ENCODE data around the gene ASTN2.

DNA sequence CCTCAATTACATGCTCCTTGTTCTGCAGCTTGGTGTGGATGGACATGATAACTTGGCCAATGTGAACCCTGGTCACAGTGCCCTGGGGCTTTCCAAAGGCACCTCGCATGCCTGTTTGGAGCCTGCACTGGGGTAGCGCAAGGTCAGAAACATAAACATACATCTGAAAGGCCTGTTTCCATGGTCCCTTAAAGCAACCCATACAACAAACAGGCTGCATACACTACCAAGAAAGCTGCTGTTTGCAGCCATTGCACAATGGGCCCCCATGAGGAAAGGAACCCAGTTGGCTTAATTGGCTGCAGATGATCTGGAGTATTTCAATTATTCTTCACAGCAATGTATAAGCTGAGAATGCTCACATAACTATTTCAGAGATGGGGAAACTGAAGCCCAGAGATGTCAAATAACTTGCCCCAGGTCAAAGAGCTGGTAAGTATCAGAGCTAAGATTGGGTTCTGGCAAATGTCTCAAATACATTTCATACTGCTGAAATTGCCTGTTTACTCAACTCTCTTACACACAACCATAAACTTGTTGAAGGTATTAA, 233.9 kb downstream of the ASTN2 start:
- TF ChIP-seq KAT2A (conservative IDR thresholded peaks at IDR 0.05; ENCODE audit: control insufficient read depth, low read depth, low read length) (no peak), BRCA1 (IDR thresholded peaks at IDR 0.05; ENCODE audit: low read depth, low read length) (no peak), EED (IDR thresholded peaks at IDR 0.05; ENCODE audit: low read depth) (no peak)
- TF ChIP-seq, protein P1, sequence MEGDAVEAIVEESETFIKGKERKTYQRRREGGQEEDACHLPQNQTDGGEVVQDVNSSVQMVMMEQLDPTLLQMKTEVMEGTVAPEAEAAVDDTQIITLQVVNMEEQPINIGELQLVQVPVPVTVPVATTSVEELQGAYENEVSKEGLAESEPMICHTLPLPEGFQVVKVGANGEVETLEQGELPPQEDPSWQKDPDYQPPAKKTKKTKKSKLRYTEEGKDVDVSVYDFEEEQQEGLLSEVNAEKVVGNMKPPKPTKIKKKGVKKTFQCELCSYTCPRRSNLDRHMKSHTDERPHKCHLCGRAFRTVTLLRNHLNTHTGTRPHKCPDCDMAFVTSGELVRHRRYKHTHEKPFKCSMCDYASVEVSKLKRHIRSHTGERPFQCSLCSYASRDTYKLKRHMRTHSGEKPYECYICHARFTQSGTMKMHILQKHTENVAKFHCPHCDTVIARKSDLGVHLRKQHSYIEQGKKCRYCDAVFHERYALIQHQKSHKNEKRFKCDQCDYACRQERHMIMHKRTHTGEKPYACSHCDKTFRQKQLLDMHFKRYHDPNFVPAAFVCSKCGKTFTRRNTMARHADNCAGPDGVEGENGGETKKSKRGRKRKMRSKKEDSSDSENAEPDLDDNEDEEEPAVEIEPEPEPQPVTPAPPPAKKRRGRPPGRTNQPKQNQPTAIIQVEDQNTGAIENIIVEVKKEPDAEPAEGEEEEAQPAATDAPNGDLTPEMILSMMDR (IDR thresholded peaks at IDR 0.05 in 2 of 3, conservative IDR thresholded peaks at IDR 0.05 in 1 of 3; ENCODE audit: control insufficient read depth in 2 of 3, extremely low read depth in 1 of 3, insufficient read depth in 1 of 3, low read depth in 3 of 3, low read length in 3 of 3) = no peak
- TF ChIP-seq, protein P2, sequence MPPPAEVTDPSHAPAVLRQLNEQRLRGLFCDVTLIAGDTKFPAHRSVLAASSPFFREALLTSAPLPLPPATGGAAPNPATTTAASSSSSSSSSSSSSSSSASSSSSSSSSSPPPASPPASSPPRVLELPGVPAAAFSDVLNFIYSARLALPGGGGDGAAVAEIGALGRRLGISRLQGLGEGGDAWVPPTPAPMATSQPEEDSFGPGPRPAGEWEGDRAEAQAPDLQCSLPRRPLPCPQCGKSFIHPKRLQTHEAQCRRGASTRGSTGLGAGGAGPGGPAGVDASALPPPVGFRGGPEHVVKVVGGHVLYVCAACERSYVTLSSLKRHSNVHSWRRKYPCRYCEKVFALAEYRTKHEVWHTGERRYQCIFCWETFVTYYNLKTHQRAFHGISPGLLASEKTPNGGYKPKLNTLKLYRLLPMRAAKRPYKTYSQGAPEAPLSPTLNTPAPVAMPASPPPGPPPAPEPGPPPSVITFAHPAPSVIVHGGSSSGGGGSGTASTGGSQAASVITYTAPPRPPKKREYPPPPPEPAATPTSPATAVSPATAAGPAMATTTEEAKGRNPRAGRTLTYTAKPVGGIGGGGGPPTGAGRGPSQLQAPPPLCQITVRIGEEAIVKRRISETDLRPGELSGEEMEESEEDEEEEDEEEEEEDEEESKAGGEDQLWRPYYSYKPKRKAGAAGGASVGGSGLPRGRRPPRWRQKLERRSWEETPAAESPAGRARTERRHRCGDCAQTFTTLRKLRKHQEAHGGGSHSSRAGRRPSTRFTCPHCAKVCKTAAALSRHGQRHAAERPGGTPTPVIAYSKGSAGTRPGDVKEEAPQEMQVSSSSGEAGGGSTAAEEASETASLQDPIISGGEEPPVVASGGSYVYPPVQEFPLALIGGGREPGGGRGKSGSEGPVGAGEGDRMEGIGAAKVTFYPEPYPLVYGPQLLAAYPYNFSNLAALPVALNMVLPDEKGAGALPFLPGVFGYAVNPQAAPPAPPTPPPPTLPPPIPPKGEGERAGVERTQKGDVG (CRISPR knock-in tag; IDR thresholded peaks at IDR 0.05) = no peak
